Skeletal muscle cell (primary cell): Measurements from ENCODE around the gene TRIM47.

Experiments used
- DNase-seq: peaks from one replicate; pipeline ENCODE4 v3.0.0-alpha.2; 2010; ENCODE audit warnings: low read depth
- H3K4me3 ChIP-seq: 2 replicates; pipeline ENCODE4 v1.5.1; 2011; ENCODE audit warnings: low read depth, mild to moderate bottlenecking, control low read depth, low read length, moderate library complexity

The TRIM47 gene, protein sequence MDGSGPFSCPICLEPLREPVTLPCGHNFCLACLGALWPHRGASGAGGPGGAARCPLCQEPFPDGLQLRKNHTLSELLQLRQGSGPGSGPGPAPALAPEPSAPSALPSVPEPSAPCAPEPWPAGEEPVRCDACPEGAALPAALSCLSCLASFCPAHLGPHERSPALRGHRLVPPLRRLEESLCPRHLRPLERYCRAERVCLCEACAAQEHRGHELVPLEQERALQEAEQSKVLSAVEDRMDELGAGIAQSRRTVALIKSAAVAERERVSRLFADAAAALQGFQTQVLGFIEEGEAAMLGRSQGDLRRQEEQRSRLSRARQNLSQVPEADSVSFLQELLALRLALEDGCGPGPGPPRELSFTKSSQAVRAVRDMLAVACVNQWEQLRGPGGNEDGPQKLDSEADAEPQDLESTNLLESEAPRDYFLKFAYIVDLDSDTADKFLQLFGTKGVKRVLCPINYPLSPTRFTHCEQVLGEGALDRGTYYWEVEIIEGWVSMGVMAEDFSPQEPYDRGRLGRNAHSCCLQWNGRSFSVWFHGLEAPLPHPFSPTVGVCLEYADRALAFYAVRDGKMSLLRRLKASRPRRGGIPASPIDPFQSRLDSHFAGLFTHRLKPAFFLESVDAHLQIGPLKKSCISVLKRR

DNA sequence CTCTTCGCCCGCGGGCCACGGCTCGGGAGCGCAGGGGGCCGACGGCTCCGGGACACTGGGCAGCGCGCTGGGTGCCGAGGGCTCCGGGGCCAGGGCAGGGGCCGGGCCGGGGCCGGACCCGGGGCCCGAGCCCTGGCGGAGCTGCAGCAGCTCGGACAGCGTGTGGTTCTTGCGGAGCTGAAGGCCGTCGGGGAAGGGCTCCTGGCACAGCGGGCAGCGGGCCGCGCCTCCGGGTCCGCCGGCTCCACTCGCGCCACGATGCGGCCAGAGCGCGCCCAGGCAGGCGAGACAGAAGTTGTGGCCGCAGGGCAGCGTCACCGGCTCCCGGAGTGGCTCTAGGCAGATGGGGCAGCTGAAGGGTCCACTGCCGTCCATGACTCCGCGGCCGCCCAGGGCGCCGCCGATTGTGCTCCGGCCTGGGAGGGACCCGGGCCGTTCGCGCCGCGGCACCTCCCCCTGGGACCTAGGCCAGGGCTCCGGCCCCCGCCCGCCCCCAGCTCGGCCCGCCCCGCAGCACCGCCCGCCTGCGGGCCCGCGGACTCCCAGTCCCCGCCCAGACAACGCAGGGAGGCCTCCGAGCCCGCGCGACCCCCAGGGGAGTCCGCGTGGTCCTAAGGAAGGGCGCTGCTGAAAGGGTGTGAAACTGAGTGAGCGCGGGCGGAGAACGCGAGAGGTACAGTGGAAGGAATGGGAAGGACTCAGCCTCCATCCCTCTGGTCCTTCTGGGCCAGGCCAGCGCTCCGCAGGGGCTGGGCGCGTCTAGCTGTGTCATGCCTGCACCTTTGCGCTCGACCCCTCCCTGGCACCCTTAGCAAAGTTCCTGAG lies at the start of gene TRIM47:
TRIM47 (minus strand) TSS at position 408 of the 825 bp plus-strand sequence; CDS start at position 375, 33 bp downstream.
- DNase-seq, result no peak
- peak within 1 kb of the TSS; percentile 54 for H3K4me3 ChIP-seq

DNA sequence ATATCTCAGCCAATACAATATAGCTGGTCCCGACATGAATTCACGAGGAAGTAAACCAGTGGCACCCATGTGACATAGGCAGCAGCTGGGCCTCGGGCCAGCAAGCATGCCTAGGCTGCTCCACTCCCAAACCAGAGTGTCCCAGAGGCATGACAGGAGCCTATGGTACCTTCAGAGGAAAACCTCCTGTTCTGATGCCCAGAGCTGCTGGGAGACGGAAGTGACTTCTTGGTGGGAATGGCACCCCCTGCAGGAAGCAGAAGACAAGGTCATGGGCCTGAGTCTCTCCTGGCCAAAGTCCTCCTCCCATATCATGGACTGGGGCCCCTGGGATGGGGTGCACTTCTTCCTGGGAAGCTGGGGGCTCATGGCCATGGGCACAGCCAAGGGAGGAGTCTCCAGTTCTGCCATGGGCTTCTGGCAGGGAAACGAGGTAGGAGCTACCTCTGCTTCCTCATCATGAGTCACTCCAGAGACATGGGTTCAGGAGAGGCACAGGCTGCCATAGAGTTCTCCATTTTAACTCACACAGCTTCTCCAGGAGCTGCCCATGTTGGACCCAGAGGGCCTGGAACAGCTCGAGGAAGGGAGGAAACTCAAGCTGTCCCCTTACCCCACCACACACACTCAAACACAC lies 49.0 kb upstream of the TRIM47 start:
- DNase-seq, result no peak
- no peak overlapping the region for H3K4me3 ChIP-seq

DNA sequence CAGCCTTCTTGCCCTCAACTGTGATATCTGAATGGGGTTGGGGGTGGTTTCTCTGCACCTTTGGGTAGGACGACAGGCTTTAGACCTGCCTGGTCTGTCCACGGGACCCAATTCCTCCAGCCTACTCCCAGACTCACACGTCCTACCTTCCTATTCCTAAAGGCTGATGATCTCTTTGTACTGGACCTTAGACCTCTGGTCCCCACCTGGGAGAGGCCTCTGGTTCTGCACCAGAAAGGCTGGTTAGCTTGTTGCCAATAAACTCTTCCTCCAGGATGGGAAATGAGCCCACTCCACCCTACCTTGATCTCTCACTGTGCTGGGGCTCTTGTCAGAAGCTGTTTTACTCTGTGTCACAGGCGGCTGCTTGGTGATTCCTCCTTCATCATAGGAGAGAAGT lies 48.1 kb upstream of the TRIM47 start:
- DNase-seq, result no peak
- H3K4me3 ChIP-seq, result no peak overlapping the region

DNA sequence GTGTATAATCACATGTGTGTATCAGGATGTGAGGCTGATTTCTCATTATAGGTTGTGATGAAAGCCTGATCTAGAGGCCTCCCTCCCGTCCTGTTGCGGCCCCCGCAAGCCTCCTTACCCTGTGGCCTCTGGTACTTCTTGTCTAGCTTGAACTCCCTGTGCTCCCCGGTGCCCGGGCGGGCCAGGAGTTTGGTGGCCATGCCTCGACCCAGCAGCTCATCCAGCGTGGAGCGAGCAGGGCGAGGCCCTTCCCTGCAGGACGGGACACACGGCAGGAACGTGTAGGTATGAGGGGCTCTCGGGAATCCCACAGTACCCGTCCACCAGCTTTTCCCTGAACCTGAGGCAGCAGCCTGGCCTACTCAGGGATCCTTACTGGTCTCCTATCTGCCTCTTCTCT lies 47.5 kb upstream of the TRIM47 start:
- H3K4me3 ChIP-seq, result no peak overlapping the region
- no peak for DNase-seq

DNA sequence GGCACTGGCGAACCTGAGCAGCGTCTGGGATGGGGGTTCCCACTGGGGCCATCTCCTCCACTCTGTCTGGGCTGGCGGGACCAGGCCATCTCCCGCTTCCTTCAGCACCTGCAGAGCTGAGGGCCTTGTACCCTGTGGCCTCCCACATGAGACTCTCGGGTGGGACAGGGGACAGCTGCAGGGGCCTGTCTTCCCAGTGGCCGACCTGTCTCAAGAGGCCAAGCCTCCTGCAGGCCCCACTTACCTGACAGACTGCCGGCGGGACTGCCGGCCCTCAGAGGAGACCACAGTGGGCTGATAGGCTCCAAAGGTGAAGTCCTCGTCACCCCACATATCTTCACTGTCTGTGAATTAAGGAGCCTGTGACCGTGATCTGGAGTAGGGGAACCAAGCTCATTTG lies 46.7 kb upstream of the TRIM47 start:
- no peak overlapping the region for H3K4me3 ChIP-seq
- DNase-seq, result no peak

DNA sequence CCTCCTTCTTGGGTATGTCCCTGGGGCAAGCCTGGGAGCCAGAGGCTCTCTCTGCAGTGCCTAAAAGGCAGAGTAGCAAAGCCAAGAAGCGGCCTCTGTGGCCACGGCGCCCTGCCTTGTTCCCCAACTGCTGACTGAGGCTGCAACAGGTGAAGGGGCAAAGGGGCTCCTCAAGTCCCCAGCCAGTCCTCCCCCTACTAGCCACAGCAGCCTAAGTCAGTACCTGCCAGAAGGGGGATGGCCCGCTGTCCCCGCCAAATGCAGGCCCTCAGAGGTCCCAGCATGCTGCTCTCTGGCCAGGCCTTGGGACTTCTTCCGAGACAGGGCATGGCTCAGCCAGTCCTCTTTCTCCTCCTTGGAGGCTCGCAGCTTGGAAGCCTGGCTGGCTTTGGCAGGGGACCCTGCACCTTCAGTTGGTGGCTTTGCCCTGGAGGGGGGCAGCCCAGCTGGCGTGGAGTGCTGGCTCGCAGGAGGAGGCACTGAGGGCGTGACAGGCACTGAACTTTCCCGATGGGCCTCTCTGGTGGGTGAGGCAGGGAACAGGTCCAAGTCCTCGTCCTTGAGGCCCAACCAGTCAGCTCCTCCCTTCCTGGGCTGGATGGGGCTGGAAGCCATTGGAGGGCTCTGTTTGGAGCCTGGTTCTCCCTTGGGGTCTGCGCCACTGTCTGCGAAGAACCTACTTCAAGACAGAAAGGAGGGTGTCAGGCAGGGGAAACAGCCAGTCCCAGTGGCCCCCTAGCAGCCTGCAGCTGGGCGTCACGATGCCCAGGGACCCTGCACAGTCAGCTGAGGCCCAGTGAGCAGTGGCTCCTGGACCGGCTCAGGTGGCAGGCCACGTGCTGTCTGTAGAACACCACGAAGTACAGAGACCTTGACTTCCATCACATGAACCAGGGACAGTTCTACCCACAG lies 44.8 kb upstream of the TRIM47 start:
- H3K4me3 ChIP-seq, result no peak overlapping the region
- DNase-seq, result no peak

DNA sequence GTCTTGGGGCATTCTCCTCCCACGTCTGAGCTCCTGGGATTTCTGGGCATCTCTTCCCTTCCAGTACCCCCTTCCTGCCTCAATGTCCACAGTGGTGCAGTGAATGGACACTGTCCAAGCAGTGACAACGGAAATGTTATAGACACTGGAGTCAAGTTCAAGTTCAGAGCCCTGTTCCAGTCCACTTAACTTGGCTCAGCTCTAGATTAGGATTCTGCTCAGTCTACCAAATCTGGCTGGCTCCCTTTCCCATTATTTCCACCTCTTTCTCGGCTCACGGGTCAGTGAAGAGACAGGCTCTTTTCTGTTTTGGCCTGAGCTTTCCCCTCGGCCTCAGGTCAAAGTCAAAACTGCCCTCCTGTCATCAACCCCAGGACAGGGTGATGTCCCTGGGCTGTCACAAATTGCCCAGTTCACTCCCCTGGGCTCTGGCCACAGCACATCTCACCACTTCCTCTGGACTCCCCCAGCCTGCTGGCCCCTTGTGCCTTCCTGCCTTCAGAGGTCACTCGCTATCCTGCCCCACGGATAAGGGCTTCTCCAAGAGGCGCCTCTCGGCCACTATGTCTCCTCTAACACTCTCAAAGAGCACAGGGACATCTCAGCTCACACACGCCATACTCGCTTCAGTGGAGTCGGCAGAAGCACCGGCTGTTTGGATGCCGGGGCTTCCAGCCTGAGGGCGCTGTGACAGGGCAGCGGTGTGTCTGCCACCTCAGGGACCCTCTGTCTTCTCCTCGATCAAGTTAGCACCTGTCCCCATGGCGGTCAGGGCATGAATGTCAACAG lies 44.0 kb upstream of the TRIM47 start:
- H3K4me3 ChIP-seq, result no peak overlapping the region
- DNase-seq, result no peak

DNA sequence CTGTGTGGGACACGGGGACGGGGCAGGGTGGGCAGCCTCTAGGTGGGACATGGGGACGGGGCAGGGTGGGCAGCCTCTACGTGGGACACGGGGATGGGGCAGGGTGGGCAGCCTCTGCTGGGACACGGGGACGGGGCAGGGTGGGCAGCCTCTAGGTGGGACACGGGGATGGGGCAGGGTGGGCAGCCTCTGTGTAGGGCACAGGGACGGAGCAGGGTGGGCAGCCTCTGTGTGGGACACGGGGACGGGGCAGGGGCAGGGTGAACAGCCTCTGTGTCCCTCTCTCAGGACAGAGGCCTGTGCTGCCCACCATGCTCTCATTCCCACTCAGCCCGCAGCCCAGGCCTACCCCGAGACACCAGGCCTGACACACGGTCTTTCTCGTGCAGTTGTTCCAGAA lies 43.2 kb upstream of the TRIM47 start:
- DNase-seq, result no peak
- no peak overlapping the region for H3K4me3 ChIP-seq

DNA sequence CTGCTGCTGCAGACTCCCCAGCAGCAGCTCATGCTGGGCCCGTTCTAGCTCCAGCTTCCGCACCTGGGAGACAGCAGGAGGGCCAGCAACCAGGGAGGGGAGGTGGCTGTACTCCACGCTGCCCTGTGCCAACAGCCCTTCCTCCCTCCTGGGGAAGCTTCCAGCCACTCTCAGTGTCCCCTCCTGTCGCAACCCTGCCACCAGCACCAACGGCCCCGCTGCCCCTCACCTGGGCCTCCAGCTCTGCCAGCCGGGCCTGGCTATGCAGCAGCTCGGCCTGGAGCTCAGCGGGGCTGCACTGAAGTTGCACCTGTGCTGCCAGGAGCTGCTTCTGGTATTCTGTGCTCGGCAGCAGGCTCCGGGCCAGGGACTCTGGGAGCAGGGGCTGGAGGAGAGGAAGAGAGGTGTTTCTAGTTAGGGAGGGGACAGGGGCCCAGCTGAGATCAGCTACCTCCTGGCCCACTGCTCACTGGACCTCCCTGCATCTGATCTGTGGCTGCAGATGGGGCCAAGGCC lies 41.7 kb upstream of the TRIM47 start:
- H3K4me3 ChIP-seq, result no peak overlapping the region
- no peak for DNase-seq

DNA sequence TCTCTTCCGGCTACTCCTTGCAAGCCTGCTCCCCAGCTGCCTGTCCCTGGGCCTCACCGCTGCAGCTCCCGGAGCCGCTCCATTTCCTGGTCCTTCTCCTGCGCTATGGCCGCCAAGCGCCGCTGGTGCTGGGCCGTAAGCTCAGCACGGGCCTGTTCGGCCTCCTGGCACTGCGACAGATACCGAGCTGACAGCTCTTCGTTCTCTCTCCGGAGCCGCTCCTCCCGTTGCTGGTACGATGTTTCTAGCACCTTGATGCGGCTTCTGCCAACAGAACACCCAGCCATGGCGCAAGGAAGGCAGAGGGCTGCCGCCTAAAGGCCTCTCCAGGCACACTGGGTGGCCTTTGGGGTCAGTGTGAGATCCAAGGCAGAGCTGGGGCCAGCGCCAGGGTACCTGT lies 41.2 kb upstream of the TRIM47 start:
- no peak overlapping the region for H3K4me3 ChIP-seq
- no peak for DNase-seq

DNA sequence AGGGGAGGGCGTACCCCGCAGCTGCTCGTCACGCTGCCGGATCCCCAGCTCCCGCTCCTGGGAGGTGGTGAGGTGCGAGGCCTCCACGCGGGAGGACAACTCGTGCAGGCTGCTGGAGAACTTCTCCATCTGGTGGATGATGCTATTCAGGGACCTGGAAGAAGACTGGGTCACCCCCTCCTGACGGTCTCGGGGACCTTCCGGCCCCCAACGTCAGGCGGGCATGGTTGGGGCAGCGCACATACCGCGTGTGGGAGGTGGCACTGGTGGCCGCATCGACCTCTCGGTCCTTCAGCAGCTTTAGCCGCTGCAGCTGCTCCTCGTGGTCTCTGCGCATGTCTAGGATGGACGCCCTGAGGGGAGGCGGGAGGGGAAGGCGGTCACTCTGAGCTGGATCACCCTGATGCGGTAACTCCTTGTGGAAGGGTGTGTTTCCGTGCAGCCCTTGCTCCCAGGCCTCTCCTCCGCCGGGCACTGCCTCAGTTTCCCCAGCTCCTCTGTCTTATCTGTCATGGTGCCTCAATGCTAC lies 39.6 kb upstream of the TRIM47 start:
- no peak overlapping the region for H3K4me3 ChIP-seq
- no peak for DNase-seq

DNA sequence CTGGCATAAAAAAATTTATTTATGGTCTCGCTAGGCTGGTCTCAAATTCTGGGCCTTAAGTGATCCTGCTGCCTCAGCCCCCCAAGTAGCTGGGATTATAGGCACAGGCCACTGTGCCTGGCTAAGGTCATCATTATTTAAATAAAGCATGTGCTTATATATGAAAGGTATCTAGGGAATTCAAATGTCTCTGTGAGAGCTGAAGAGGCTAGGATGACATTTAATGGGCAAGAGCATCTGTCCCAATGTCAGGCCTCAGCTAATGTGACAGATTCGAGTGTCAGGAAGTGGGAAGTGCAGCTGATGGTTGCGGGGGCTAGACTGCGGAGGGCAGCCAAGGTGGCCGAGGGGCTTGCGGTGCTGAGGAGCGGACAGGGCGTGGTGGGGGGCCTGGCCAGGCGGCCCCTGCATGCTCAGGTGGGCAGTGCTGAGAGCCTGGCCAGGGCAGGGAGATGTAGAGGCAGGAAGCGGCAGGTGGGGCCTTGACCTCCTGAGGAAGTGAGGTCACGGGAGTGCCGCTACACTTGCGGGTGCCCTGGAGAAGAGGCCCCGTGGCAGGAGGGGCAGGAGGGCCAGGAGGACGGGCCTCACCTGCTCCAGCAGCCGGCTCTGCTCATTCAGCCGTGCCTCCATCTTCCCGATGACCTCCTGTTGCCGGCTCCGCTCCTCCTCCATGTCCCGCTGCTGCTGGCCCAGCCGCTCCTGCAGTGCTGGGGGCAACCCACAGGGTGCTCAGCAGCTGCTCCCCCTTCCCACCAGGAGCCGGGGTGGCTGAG lies 38.9 kb upstream of the TRIM47 start:
- H3K4me3 ChIP-seq, result no peak overlapping the region
- DNase-seq, result no peak

DNA sequence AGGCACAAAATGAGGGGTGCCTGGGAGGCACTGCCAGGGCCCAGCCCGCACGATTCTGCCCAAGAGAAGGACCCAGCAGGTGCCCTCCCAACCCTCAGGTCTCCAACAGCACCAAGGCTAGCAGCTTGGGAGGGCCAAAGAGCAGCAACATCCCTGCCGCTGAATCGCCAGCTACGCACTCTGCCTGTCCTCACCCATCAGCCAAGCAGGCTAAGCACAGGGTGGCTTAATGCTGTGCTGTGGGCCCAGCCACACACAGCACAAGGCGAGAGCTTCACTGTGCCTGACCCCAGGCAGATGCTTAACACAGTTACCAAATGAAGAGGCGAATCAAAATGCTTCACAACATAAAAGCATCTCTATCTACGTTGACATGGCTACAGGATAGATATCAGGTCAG lies 36.9 kb upstream of the TRIM47 start:
- H3K4me3 ChIP-seq, result no peak overlapping the region
- DNase-seq, result no peak

DNA sequence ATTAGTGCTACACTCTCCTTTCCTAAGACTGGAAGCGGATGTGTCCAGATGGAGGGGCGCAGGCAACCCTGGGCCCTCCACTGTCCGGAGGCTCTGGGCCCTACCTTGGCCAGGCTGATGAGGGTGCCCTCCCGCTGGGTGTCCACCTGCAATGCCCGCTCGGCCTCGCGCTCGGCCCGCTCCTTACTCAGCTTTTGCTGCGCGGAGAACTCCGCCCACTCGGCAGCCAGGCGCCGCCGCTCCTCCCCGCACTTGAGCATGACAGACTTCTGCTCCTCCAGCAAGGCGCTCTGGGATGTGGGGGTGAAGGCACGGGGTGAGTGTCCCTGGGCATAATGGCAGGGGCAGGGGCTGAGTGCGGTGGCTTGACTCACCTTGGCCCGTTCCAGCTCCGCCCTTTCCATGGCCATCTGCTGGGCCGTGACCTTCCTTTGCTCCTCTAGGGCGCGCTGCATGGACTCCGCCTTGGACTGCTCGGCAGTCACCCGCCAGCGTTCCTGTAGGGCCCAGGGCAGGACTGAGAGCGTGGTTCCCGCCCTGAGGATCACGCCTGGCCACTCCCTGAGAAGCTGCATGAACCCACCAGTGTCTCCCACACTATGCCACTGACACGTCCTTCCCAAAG lies 36.4 kb upstream of the TRIM47 start:
- no peak for DNase-seq
- H3K4me3 ChIP-seq, result no peak overlapping the region

DNA sequence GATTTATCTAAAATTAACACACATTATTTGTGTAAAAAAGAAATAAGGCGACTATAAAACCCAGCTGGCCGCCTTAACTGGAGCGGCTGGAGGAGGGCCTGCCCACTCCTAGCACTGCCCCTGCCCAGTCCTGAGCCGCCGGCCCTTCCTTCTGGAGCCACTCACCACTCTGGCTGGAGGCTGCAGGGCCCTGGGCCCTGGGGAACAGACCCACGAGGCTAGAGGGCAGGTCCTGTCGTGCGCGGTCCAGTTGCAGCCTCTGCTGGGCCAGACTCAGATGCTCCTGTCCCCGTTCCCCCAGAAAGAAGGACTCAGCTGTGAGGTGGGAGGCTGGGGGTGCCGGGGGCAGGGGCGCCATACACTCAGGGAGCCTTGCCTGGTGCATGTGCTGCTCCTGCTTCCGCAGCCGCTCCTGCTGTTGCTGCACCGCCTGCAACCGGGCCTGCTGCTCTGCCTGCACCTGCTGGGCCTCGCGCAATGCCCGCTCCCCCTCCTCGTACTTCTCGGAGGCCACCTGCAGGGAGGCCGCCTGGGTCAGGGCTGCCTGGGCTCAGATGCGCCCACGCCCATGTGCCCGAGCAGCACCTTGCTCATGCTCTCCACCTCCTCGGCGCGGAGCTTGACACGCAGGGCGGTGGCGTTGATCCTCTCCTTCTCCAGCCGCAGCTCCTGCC lies 35.3 kb upstream of the TRIM47 start:
- no peak for DNase-seq
- H3K4me3 ChIP-seq, result no peak overlapping the region

DNA sequence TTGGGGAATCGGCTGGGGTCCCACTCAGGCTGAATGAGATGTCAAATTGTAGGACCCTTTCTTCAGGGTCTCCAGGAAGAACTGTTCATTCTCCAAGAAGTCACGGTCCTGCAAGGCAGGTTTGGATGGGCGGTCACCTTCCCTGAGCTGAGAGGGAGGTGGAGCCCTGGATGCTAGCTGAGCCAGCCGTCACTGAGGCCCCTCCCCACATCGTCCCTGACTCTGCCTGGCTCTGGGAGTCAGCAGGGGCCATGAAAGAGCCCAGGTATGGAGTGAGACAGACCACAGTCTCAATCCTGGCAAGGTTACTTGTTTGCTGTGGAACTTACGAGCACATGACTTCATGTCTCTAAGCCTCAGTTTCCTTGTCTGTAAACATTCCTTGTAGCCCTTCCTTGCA lies 32.3 kb upstream of the TRIM47 start:
- H3K4me3 ChIP-seq, result no peak overlapping the region

More for the DNA sequence above, 32.3 kb upstream of the TRIM47 start:
- DNase-seq, result no peak
